SU-DHL-6 (cell line): ENCODE measurements around the gene DNMT1.

ENCODE experiments used
- H2AFZ ChIP-seq: fragments of 200-600 bp; sonication (generic); 2 replicates; pipeline ENCODE4 v1.6.1; 2014; ENCODE audit warnings: low read depth, mild to moderate bottlenecking, moderate library complexity, mixed read lengths, antibody characterized with exemption, low read length; ENCODE audit not compliant: severe bottlenecking
- H3F3A ChIP-seq: fragments of 200-600 bp; shearing (Covaris generic); 2 replicates; pipeline ENCODE4 v1.6.0; 2016; ENCODE audit warnings: antibody characterized with exemption, mild to moderate bottlenecking; ENCODE audit not compliant: insufficient read depth
- H3K27ac ChIP-seq: fragments of 200-600 bp; sonication (generic); 2 replicates; pipeline ENCODE4 v1.5.1; 2016; ENCODE audit warnings: low read depth, mild to moderate bottlenecking, low read length, moderate library complexity, mixed read lengths
- H3K27me3 ChIP-seq: fragments of 200-600 bp; sonication (generic), shearing (Covaris generic); 2 replicates; pipeline ENCODE4 v1.6.0; 2014; ENCODE audit warnings: mild to moderate bottlenecking, low read length
- H3K36me3 ChIP-seq: fragments of 200-600 bp; sonication (generic); 2 replicates; pipeline ENCODE4 v1.6.1; 2014; ENCODE audit warnings: mild to moderate bottlenecking, low read length, mixed read lengths
- H3K4me2 ChIP-seq: fragments of 300-600, 200-600 bp; shearing (Covaris generic), sonication (generic); 2 replicates; pipeline ENCODE4 v1.6.0; 2014; ENCODE audit warnings: low read length, low read depth, mild to moderate bottlenecking; ENCODE audit not compliant: poor library complexity, severe bottlenecking
- H3K4me3 ChIP-seq: fragments of 200-600 bp; sonication (generic); 2 replicates; pipeline ENCODE4 v1.5.1; 2014; ENCODE audit warnings: antibody characterized with exemption, low read length, mild to moderate bottlenecking, mixed read lengths; ENCODE audit not compliant: insufficient read depth, poor library complexity, severe bottlenecking
- H3K79me2 ChIP-seq: fragments of 200-600 bp; sonication (generic); 2 replicates; pipeline ENCODE4 v1.6.1; 2014; ENCODE audit warnings: mild to moderate bottlenecking, low read length, moderate library complexity; ENCODE audit not compliant: insufficient read depth
- H3K9ac ChIP-seq: fragments of 200-600 bp; sonication (generic); 2 replicates; pipeline ENCODE4 v1.7.0; 2014; ENCODE audit warnings: mild to moderate bottlenecking, low read length
- H3K9me2 ChIP-seq: fragments of 200-600 bp; sonication (generic); replicated peaks from 2 replicates; pipeline ENCODE4 v1.6.1; 2014; ENCODE audit warnings: low read length; ENCODE audit not compliant: insufficient read depth
- H3K9me3 ChIP-seq: fragments of 200-600 bp; sonication (generic); 2 replicates; pipeline ENCODE4 v1.6.1; 2014; ENCODE audit warnings: low read length, mixed read lengths; ENCODE audit not compliant: insufficient read depth
- H4K20me1 ChIP-seq: fragments of 200-600 bp; sonication (generic); 2 replicates; pipeline ENCODE4 v1.6.1; 2014; ENCODE audit warnings: low read depth, mild to moderate bottlenecking, antibody characterized with exemption, low read length, moderate library complexity, mixed read lengths
- CTCF ChIP-seq: fragments of 200-600 bp; sonication (generic); IDR thresholded peaks from one replicate; pipeline ENCODE4 v1.5.1; 2017; ENCODE audit warnings: antibody characterized with exemption, mild to moderate bottlenecking, low read length, moderate library complexity; ENCODE audit not compliant: insufficient read depth, poor library complexity, severe bottlenecking
- EZH2phosphoT487 ChIP-seq: fragments of 200-600 bp; sonication (generic), shearing (Covaris generic); conservative IDR thresholded peaks from 2 replicates; pipeline ENCODE4 v1.6.1; 2018; ENCODE audit warnings: mild to moderate bottlenecking, antibody characterized with exemption, low read length, moderate library complexity, mixed read lengths

The DNMT1 gene

GRCh38 chr19:10145031-10145430 lies 49.7 kb downstream of the DNMT1 start:
- Histone ChIP-seq H3K9me2 (no peaks in the 10 kb centered on the region), H3K36me3 (peaks cover 56% of the 10 kb centered on the region; the same call in 1 of the 2 replicates), H3K4me2 (no peak overlapping the region), H2AFZ (no peak overlapping the region), H3K79me2 (0 out of 2 replicates have a peak, but pooled peaks cover 4% of the 10 kb centered on the region), H3F3A (no peaks in the 10 kb centered on the region), H4K20me1 (no peaks in the 10 kb centered on the region; the same call in 1 of the 2 replicates), H3K4me3 (no peak overlapping the region), H3K27ac (no peak overlapping the region), H3K9ac (no peak overlapping the region), H3K9me3 (no peaks in the 10 kb centered on the region), H3K27me3 (no peaks in the 10 kb centered on the region)
- TF ChIP-seq CTCF = no peak
- TF ChIP-seq EZH2phosphoT487 = no peak

GRCh38 chr19:10144361-10144760 lies 50.4 kb downstream of the DNMT1 start:
- no peak overlapping the region for H3K9ac ChIP-seq
- H2AFZ ChIP-seq = no peak overlapping the region
- H3K79me2 ChIP-seq = 0 out of 2 replicates have a peak, but pooled peaks cover 4% of the 10 kb centered on the region
- H3K27ac ChIP-seq = no peak overlapping the region
- H3K27me3 ChIP-seq = no peaks in the 10 kb centered on the region
- no peaks in the 10 kb centered on the region; the same call in 1 of the 2 replicates for H4K20me1 ChIP-seq
- H3K36me3 ChIP-seq = peaks cover 52% of the 10 kb centered on the region; the same call in 1 of the 2 replicates
- H3F3A ChIP-seq = no peaks in the 10 kb centered on the region
- H3K4me2 ChIP-seq = no peak overlapping the region
- H3K9me3 ChIP-seq = no peaks in the 10 kb centered on the region
- TF ChIP-seq EZH2phosphoT487 = no peak
- no peak for TF ChIP-seq CTCF
- no peaks in the 10 kb centered on the region for H3K9me2 ChIP-seq
- H3K4me3 ChIP-seq = no peak overlapping the region

GRCh38 chr19:10143681-10144080 lies 51.1 kb downstream of the DNMT1 start:
- Histone ChIP-seq H3K27me3 (no peaks in the 10 kb centered on the region), H2AFZ (no peak overlapping the region), H3K9me2 (no peaks in the 10 kb centered on the region), H3K4me3 (no peak overlapping the region), H3K79me2 (0 out of 2 replicates have a peak, but pooled peaks cover 4% of the 10 kb centered on the region), H3K36me3 (peaks cover 49% of the 10 kb centered on the region; the same call in 1 of the 2 replicates), H3F3A (no peaks in the 10 kb centered on the region), H3K27ac (no peak overlapping the region), H3K9ac (no peak overlapping the region), H3K9me3 (no peaks in the 10 kb centered on the region), H3K4me2 (no peak overlapping the region), H4K20me1 (no peaks in the 10 kb centered on the region; the same call in 1 of the 2 replicates)
- no peak for TF ChIP-seq CTCF
- TF ChIP-seq EZH2phosphoT487 = no peak
